ENCODE measurements around the gene IMP4.

DNA sequence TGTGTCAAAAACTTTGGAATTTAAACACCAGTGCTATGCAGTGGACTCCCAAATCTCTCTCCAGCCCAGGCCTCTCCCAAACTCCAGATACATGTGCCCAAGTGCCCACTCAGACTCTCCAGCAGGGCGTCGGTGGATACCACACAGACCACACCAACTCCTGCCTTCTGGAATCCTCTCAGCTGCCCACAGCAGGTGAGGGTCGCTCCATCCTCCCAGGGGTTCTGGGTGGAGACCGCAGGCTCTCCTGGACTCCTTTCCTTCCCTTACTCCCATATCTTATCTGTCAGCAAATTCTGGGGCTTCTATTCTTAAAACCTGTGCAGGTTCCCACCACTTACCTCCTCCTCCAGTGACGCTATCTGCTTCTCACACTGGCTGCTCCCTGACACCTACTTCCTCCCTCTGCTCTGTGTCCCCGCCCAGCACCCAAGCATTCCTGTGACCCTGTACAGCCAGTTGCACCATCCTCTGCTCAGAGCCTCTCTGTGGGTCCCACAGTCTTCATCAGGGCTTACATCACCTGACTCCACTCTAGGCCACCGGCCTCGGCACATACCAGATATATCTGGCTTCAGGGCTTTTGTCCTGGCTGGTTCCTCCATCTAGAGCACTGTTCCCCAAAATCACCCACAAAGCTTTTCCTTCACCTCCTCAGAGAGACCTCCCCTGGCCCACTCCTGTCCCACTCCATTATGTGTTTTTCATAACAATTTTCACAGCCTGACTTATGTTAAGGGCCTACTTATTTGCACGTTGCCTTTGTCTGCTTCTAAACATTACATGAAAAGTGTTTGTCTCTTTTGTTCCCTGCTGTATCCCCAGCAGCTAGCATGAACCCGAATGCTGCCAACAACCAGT lies 2.6 kb upstream of the IMP4 start:
- TF ChIP-seq, protein P1, sequence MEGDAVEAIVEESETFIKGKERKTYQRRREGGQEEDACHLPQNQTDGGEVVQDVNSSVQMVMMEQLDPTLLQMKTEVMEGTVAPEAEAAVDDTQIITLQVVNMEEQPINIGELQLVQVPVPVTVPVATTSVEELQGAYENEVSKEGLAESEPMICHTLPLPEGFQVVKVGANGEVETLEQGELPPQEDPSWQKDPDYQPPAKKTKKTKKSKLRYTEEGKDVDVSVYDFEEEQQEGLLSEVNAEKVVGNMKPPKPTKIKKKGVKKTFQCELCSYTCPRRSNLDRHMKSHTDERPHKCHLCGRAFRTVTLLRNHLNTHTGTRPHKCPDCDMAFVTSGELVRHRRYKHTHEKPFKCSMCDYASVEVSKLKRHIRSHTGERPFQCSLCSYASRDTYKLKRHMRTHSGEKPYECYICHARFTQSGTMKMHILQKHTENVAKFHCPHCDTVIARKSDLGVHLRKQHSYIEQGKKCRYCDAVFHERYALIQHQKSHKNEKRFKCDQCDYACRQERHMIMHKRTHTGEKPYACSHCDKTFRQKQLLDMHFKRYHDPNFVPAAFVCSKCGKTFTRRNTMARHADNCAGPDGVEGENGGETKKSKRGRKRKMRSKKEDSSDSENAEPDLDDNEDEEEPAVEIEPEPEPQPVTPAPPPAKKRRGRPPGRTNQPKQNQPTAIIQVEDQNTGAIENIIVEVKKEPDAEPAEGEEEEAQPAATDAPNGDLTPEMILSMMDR (IDR thresholded peaks at IDR 0.05 in 2 of 3, conservative IDR thresholded peaks at IDR 0.05 in 1 of 3; ENCODE audit: borderline replicate concordance in 1 of 3, insufficient read depth in 1 of 3, low read depth in 2 of 3, low read length in 2 of 3) = no peak
- TF ChIP-seq EZH2 (IDR thresholded peaks at IDR 0.05) (no peak), POLR2A (IDR thresholded peaks at IDR 0.05; ENCODE audit: borderline replicate concordance, extremely low read depth, insufficient read depth, insufficient read length) (no peak), SRF (IDR thresholded peaks at IDR 0.05; ENCODE audit: low read depth) (no peak), ZFX (IDR thresholded peaks at IDR 0.05) (no peak), EZH2phosphoT487 (IDR thresholded peaks at IDR 0.05; ENCODE audit: borderline replicate concordance) (no peak), JUND (IDR thresholded peaks at IDR 0.05) (no peak), YY1 (IDR thresholded peaks at IDR 0.05; ENCODE audit: extremely low read depth, insufficient replicate concordance, low read depth, low read length) (no peak), FOSL1 (IDR thresholded peaks at IDR 0.05; ENCODE audit: low read depth) (no peak)
- TF ChIP-seq, protein P2, sequence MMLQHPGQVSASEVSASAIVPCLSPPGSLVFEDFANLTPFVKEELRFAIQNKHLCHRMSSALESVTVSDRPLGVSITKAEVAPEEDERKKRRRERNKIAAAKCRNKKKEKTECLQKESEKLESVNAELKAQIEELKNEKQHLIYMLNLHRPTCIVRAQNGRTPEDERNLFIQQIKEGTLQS (IDR thresholded peaks at IDR 0.05) = no peak
- TF ChIP-seq, protein P3, sequence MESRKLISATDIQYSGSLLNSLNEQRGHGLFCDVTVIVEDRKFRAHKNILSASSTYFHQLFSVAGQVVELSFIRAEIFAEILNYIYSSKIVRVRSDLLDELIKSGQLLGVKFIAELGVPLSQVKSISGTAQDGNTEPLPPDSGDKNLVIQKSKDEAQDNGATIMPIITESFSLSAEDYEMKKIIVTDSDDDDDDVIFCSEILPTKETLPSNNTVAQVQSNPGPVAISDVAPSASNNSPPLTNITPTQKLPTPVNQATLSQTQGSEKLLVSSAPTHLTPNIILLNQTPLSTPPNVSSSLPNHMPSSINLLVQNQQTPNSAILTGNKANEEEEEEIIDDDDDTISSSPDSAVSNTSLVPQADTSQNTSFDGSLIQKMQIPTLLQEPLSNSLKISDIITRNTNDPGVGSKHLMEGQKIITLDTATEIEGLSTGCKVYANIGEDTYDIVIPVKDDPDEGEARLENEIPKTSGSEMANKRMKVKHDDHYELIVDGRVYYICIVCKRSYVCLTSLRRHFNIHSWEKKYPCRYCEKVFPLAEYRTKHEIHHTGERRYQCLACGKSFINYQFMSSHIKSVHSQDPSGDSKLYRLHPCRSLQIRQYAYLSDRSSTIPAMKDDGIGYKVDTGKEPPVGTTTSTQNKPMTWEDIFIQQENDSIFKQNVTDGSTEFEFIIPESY (IDR thresholded peaks at IDR 0.05; ENCODE audit: extremely low read depth, insufficient replicate concordance, low read length) = no peak
- TF ChIP-seq, protein P4, sequence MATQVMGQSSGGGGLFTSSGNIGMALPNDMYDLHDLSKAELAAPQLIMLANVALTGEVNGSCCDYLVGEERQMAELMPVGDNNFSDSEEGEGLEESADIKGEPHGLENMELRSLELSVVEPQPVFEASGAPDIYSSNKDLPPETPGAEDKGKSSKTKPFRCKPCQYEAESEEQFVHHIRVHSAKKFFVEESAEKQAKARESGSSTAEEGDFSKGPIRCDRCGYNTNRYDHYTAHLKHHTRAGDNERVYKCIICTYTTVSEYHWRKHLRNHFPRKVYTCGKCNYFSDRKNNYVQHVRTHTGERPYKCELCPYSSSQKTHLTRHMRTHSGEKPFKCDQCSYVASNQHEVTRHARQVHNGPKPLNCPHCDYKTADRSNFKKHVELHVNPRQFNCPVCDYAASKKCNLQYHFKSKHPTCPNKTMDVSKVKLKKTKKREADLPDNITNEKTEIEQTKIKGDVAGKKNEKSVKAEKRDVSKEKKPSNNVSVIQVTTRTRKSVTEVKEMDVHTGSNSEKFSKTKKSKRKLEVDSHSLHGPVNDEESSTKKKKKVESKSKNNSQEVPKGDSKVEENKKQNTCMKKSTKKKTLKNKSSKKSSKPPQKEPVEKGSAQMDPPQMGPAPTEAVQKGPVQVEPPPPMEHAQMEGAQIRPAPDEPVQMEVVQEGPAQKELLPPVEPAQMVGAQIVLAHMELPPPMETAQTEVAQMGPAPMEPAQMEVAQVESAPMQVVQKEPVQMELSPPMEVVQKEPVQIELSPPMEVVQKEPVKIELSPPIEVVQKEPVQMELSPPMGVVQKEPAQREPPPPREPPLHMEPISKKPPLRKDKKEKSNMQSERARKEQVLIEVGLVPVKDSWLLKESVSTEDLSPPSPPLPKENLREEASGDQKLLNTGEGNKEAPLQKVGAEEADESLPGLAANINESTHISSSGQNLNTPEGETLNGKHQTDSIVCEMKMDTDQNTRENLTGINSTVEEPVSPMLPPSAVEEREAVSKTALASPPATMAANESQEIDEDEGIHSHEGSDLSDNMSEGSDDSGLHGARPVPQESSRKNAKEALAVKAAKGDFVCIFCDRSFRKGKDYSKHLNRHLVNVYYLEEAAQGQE (IDR thresholded peaks at IDR 0.05; ENCODE audit: low read depth) = no peak

Data from HCT116 (cell line).